A549 treated with Mapracorat at 1 μM for 4 hours (cell line): ENCODE measurements around the gene CDK2. TPM values are rescaled to one million over a fixed set of nuclear protein-coding genes. Genes with fewer than 3 reads are reported as not detected.

Source experiments
- total RNA-seq: library from RNA; stranded (reverse); fragments of 200-300 nt; extraction: Qiagen RNA extraction; gene quantifications from 5 replicates; pipeline ENCODE4 v1.2.3, GENCODE V29; 2022

The CDK2 gene
- total RNA-seq, result 46.7 to 61.3 TPM (median 54.7 TPM) in 5 replicates

DNA sequence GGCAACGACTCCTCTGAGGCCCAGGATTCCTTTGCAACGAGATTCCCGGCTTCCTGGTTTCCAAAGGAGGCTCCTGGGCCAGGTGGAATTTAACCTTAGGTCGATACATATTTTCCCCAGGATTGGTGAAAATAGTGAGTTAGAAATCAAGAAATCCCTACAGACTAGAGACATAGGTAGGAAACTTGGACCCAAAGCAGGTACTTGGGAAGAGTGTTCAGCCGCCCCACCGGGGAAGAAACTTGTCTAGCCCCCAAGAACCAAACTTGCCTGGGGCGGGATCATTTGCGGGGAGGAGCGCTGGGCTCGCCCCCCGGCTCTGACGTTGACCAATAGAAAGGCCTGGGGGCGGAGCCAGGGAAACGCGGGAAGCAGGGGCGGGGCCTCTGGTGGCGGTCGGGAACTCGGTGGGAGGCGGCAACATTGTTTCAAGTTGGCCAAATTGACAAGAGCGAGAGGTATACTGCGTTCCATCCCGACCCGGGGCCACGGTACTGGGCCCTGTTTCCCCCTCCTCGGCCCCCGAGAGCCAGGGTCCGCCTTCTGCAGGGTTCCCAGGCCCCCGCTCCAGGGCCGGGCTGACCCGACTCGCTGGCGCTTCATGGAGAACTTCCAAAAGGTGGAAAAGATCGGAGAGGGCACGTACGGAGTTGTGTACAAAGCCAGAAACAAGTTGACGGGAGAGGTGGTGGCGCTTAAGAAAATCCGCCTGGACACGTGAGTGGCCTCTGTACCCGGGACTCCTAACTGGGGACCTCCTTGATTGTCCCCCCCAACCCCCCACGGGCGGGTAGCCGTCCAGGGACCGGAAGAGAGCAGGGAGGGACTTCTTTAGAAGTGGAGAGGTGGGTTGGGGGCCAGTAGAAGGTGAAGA, at the start of gene CDK2:
Gene CDK2 (plus strand): TSS at position 423 of the 874 bp plus-strand sequence. CDS start 179 bp downstream, at position 602.

DNA sequence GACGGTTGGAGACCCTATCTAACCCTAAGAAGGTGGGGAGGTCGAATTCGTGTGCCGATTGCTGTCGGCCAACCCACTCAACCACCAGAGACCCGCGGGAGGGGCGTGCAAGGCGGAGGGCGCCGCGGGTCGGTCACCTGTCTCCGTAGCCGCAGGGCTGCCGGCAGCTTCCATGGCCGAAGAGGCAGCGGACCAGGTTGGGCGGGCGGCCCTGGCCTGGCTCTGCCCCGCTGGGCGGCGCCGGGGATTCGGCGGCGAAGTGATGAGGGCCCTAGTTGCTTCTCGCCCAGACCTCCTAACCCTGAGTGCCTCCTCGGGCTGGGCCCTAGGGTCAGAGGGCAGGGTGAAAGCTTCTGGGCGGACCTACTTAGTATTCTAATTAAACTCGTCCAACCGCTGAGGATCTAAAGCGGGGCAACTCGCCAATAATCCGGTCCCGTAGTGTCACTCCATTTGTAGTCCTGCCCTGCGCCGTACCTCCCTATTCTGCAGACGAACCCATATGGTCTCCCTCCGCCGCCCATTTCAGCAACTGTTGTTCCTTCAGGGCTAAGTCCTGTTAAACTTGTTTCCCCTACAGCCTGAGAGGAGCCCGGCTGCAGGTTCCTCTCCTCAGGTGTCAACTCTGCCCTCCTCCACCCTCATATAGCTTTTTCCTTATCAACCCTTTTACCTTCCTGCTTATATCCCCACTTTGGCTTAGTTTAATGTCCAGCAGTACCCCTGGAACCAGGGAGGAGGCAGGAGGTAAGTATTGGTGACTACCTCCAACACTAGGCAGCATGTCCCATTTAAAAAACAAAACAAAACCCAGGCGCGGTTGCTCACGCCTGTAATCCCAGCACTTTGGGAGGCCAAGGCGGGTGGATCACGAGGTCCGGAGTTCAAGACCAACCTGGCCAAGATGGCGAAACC, 38.8 kb upstream of the CDK2 start, which contains the start of gene PYM1:
Gene PYM1 (minus strand): TSS at position 307 of the 915 bp plus-strand sequence. CDS start 133 bp downstream, at position 174.

DNA sequence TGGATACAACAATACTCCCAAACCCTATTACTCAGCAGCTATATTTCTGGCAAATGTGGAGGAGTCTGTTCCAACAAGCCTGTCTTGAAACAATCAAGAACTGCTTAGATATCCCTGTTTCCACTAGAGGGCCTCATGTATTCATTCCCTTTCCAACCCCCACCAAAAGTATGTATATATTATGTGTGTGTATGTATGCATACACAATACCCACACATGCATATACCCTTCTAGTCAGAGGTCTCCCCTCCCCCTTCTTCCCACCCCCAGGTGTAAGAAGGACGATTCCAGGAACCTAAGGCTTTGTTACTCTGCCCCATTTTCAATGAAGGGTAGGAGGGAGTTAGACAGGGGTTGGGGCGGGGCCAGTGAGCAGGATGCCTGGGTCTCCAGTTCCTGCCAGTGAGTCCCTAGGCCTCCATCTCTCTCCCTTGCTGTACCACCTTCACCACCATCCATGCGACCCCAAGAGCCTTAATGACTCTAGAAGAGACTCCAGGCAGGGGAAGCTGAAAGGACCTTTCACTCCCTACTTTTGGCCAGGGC, 35.8 kb upstream of the CDK2 start, which contains the start of gene DGKA:
Gene DGKA (plus strand): TSS at position 392 of the 546 bp plus-strand sequence. CDS start 5,342 bp downstream, outside the sequence.

DNA sequence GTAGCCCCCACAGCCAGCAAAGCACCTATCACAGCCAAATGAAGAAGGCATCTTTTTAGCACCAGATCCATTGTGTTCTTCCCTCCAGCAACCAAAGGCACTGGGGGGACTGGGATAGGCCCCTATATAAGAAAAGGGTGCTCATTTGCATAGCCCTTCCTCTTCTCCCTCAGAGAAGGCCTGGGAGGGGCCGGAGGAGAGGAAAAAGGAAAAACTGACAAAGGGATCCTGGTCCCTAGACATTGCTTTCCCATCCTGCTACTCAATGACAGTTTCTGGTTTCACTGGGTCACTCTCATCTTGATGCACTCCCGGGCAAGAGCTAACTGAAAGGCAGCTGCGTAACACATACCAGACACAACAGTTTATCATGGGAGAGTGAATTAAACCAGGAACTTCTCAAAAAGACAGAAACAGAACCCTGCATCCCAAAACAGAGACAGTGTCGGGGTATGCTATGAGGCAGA, 656 bp upstream of the CDK2 start, which contains the start of gene PMEL:
Gene PMEL (minus strand): TSS at position 102 of the 467 bp plus-strand sequence. CDS start 31 bp downstream, at position 71.

DNA sequence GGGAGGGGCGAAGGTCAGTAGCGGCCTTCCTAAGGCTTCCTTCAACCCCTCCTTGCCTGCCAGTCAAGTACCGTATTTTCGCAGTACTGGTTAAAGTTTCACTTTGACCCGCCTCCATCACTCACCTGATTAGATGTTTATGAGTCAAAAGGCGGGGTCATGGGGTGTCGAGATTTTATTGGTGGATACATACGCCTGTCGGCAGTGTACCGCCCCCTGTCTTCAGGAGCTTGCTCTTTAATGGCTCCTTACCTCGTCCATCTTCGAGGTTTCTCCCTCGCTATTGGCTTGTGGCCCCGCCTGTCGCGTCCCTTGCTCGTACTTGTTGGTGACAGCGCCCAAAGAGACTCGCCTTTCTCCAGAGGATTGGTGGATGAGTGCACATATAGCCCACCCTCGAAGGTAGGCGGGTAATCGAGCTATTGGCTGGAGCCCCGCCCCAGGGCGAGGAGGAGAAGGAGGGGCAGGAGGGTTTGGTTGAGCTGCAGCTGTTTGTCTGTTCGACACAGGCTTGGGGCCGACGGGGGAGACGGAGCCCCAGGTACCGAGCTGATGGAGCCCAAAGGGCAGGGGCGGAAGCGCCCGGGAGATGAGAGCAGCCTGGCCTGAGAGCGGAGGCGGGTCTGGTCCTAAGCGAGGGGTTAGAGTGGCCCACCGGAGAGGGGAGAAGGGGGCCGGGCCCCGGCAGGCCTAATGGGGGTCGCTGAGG, 7.1 kb downstream of the CDK2 start, which contains the start of gene RAB5B:
Gene RAB5B (plus strand): TSS at position 480 of the 709 bp plus-strand sequence. CDS start 12,883 bp downstream, outside the sequence.

DNA sequence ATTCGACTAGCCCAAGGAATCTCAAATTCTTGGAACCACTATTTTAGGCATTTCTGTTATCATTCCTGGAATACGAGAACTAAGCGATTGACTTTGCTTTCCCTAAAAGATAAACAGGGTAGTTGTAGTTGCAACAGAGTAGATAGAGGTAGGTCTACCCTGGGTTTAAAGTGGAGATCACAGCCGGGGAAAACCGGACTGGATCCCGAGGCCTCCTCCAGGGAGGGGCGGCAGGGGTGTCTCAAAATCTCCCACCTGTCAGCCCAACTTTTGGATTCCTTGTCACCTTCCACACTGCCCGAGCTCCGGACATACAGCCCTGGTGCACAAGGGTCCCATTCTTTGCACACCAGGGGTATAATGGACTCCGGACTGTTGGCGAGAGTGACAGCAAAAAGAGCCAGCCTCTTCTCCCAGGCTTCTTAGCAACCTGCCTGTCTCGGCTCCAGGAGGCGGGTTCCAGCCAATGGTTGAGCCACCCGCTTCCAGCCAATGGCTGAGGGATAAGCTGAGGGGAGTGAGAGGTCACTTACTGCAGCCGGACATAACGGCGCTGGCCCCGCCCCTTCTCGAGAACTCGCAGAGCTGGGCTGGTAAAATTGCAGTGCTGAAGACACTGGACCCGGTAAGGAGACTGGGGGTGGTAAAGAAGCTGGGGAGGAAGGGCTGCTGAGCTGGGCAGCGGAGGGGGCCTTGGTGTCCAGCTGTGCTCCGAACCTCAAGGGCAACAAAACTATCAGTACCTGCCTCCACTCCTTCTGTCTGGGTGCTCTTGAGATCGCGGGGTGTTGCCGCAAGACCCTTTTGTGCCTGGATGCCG, 30.3 kb downstream of the CDK2 start, which contains the start of gene SUOX:
Gene SUOX (plus strand): TSS at position 562 of the 820 bp plus-strand sequence. CDS start 4,946 bp downstream, outside the sequence.

DNA sequence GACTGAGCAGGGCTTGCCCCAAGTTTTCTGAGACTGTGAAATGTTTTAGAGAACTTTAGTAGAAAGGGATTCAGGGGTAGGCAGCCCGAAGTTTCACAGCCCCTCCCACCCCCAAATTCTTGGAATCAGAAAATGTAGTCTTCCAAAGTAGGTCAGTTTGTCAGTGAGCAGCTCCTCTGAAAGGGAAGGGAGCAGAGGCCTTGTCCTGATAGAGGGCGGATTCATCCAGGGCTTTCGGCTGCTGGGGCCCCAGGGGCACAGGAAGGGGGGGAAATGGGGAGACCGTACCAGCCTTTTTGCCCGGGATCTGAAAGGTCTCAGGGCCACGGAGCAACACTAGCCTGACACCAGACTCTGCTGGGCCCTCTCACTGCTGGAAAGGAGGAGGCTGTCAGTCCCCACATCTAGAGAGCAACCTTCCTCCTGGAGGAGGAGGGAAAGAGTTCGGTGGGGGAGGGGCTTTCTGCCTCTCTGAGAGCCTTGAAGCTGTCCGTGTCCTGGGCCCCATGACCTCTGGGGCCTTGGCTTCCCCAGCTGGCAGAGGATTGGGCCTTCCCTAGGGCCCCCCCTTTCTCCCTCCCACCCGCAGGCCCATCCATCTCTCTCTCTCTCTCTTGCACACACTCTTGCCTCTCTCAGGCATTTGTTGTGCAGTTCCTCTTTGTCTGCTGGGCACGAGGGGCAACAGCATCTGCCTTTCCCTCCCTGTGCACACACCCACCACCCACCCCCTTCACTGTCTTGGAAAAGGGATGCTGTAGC, 54.0 kb downstream of the CDK2 start, which contains the start of gene IKZF4:
Gene IKZF4 (plus strand): TSS at position 621 of the 762 bp plus-strand sequence. CDS start 451 bp downstream, outside the sequence.

Other genes starting within 250 kb of the CDK2 start
- gene RDH5, start 246.4 kb upstream of the CDK2 start, total RNA-seq, result 2.1 to 2.8 TPM (median 2.3 TPM) in 5 replicates
- gene CD63, start 237.8 kb upstream of the CDK2 start, total RNA-seq, result 661 to 730 TPM (median 714 TPM) in 5 replicates
- gene GDF11, start 223.7 kb upstream of the CDK2 start, total RNA-seq, result 2.6 to 4.1 TPM (median 3.8 TPM) in 5 replicates
- 91.7 to 148 TPM (median 94.8 TPM) in 5 replicates for gene SARNP, start 149.1 kb upstream of the CDK2 start, total RNA-seq
- 87.9 to 110 TPM (median 98.6 TPM) in 5 replicates for gene ORMDL2, start 148.8 kb upstream of the CDK2 start, total RNA-seq
- gene DNAJC14, start 137.2 kb upstream of the CDK2 start, total RNA-seq, result 18.8 to 23.7 TPM (median 23.1 TPM) in 5 replicates
- gene MMP19, start 123.9 kb upstream of the CDK2 start, total RNA-seq, result 0.27 to 0.79 TPM (median 0.42 TPM) in 5 replicates
- 38.9 to 43.6 TPM (median 42.0 TPM) in 5 replicates for gene PYM1, start 38.9 kb upstream of the CDK2 start, total RNA-seq
- 15.1 to 23.2 TPM (median 21.5 TPM) in 5 replicates for gene DGKA, start 35.7 kb upstream of the CDK2 start, total RNA-seq
- gene PMEL, start 788 bp upstream of the CDK2 start, total RNA-seq, result 1.1 to 1.5 TPM (median 1.1 TPM) in 5 replicates
- gene RAB5B, start 7.2 kb downstream of the CDK2 start, total RNA-seq, result 26.2 to 32.9 TPM (median 31.6 TPM) in 5 replicates
- gene SUOX, start 30.4 kb downstream of the CDK2 start, total RNA-seq, result 7.4 to 10.1 TPM (median 9.1 TPM) in 5 replicates
- gene IKZF4, start 54.2 kb downstream of the CDK2 start, total RNA-seq, result 2.0 to 3.0 TPM (median 2.8 TPM) in 5 replicates
- gene RPS26, start 75.1 kb downstream of the CDK2 start, total RNA-seq, result 669 to 784 TPM (median 751 TPM) in 5 replicates
- gene ERBB3, start 113.3 kb downstream of the CDK2 start, total RNA-seq, result 1.2 to 2.1 TPM (median 1.9 TPM) in 5 replicates
- 278 to 323 TPM (median 296 TPM) in 5 replicates for gene PA2G4, start 137.7 kb downstream of the CDK2 start, total RNA-seq
- gene RPL41, start 149.8 kb downstream of the CDK2 start, total RNA-seq, result 5,582 to 6,195 TPM (median 5,751 TPM) in 5 replicates
- gene ZC3H10, start 151.4 kb downstream of the CDK2 start, total RNA-seq, result 2.3 to 4.3 TPM (median 3.8 TPM) in 5 replicates
- gene ESYT1, start 161.4 kb downstream of the CDK2 start, total RNA-seq, result 64.8 to 72.3 TPM (median 67.4 TPM) in 5 replicates
- gene MYL6B, start 185.8 kb downstream of the CDK2 start, total RNA-seq, result 78.6 to 81.2 TPM (median 79.0 TPM) in 5 replicates
- 2,090 to 3,072 TPM (median 2,247 TPM) in 5 replicates for gene MYL6, start 191.5 kb downstream of the CDK2 start, total RNA-seq
- 27.6 to 36.1 TPM (median 33.0 TPM) in 5 replicates for gene SMARCC2, start 222.7 kb downstream of the CDK2 start, total RNA-seq